ENCODE measurements around the gene CTNNA3. TPM values are rescaled to one million over a fixed set of nuclear protein-coding genes. Genes with fewer than 3 reads are reported as not detected.

Gene CTNNA3
- total and polyA plus RNA-seq, 2 of the 4 experiments (the other 2 are of a cell fraction): 0.19 to 0.90 TPM

- Histone ChIP-seq H3K4me1 (ENCODE audit: control insufficient read depth, insufficient read depth, low read length) (no peaks in the 10 kb centered on the region), H2AFZ (replicated peaks; ENCODE audit: low read length, poor library complexity) (no peak overlapping the region), H2AK9ac (replicated peaks; ENCODE audit: low read depth, low read length, poor library complexity) (no peak overlapping the region), H3K18ac (ENCODE audit: low read depth, low read length) (no peak overlapping the region), H3K4me3 (ENCODE audit: insufficient read depth, low read depth, low read length) (no peak overlapping the region), H3K9me1 (ENCODE audit: insufficient read depth, low read length) (no peaks in the 10 kb centered on the region), H3K23ac (ENCODE audit: low read depth, low read length) (no peak overlapping the region), H2AK5ac (ENCODE audit: low read depth, low read length) (no peak overlapping the region), H3K4me2 (ENCODE audit: low read depth, low read length) (no peak overlapping the region), H4K20me1 (ENCODE audit: insufficient read depth, low read length) (no peaks in the 10 kb centered on the region), H3K56ac (ENCODE audit: extremely low read depth, insufficient read depth, low read length) (no peak overlapping the region), H3K79me1 (ENCODE audit: low read depth in 1 of 2, low read length in 2 of 2) (no peaks in the 10 kb centered on the region), H4K8ac (ENCODE audit: low read depth in 2 of 2, low read length in 2 of 2) (no peak overlapping the region), H4K5ac (ENCODE audit: low read depth, low read length) (no peak overlapping the region), H3K9ac (ENCODE audit: low read depth, low read length) (no peak overlapping the region), H3K9me3 (ENCODE audit: control insufficient read depth, insufficient read depth, low read length) (no peaks in the 10 kb centered on the region), H3K36me3 (ENCODE audit: control insufficient read depth, insufficient read depth, low read length) (no peaks in the 10 kb centered on the region), H2BK20ac (ENCODE audit: low read depth, low read length) (no peak overlapping the region), H2BK120ac (ENCODE audit: low read depth, low read length) (no peak overlapping the region), H3K27me3 (ENCODE audit: control insufficient read depth, insufficient read depth, low read length) (no peaks in the 10 kb centered on the region), H2BK5ac (ENCODE audit: low read depth, low read length, poor library complexity, severe bottlenecking) (no peak overlapping the region), H4K91ac (ENCODE audit: insufficient read depth, low read depth, low read length) (no peak overlapping the region), H3K27ac (ENCODE audit: insufficient read depth, low read length) (no peak overlapping the region), H2BK15ac (ENCODE audit: low read depth, low read length) (no peak overlapping the region), H3K4ac (ENCODE audit: low read depth, low read length) (no peak overlapping the region), H3K14ac (replicated peaks; ENCODE audit: low read depth, low read length) (no peak overlapping the region)
- intact Hi-C loops (cut with micrococcal nuclease) (no loop called here), in situ Hi-C loops (cut with MboI; ENCODE audit: low sequenced_read_pairs) (no loop called here), dilution Hi-C loops (cut with HindIII; ENCODE audit: low sequenced_read_pairs, unreplicated experiment) (no loop called here)
- ATAC-seq (ENCODE audit: low read depth) (no peak), DNase-seq (no peak)
- ChIA-PET CTCF (no interaction called here), POLR2A (ENCODE audit: unreplicated experiment) (no interaction called here)
- BruUV-seq (replicated peaks): no TSS peak
- WGBS, 2 experiments (ENCODE audit: extremely low coverage in 2 of 2, insufficient read length in 1 of 2): no CpG with 5 or more reads among the region's 1 CpG
- TF ChIP-seq CHD1 (IDR thresholded peaks at IDR 0.05; ENCODE audit: low read depth, low read length): no peak
- TF ChIP-seq, protein P1, sequence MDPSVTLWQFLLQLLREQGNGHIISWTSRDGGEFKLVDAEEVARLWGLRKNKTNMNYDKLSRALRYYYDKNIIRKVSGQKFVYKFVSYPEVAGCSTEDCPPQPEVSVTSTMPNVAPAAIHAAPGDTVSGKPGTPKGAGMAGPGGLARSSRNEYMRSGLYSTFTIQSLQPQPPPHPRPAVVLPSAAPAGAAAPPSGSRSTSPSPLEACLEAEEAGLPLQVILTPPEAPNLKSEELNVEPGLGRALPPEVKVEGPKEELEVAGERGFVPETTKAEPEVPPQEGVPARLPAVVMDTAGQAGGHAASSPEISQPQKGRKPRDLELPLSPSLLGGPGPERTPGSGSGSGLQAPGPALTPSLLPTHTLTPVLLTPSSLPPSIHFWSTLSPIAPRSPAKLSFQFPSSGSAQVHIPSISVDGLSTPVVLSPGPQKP (IDR thresholded peaks at IDR 0.05; ENCODE audit: borderline replicate concordance, low read depth, low read length): no peak
- no peak for TF ChIP-seq POLR2A (IDR thresholded peaks at IDR 0.05; ENCODE audit: low read depth, low read length)
- no peak for TF ChIP-seq FOS (IDR thresholded peaks at IDR 0.05; ENCODE audit: low read depth, low read length)
Observed at GRCh38 chr10:66695046-66695445, 1000.9 kb downstream of the CTNNA3 start.
